Measurements from ENCODE around the gene ZIK1.

DNA sequence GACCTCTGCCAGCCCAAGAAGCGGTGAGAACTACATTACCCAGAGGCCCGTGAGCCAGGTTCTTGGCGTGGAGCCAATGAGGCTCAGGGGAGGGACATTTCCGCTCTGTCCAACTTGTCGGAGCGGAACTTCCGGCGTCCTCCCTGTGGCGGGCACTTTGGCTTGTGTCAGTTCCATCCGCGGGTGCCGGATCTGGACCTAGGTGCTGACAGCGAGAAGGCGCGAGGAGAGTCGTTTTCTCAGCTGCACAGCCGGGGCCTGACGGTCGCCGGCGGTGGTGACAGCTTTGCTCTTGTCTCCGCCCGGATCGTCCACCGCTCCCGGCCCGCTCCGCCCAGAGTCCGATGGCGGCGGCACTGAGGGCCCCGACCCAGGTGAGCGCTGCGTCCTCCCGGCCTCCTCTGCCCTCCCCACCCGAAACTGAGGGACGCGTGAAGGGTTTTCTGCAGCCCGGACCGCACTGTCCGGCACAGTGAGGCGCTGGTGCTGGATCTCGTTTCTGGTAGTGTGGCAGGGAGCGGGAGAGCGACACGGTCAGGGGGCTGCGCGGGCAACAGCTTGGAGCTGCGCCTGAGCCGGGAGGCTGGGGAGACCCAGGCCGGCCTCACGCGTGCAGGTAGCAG is 15.9 kb downstream of the ZIK1 start, which contains the start of gene ZNF530:
- TF ChIP-seq HDGF (IDR thresholded peaks at IDR 0.05; ENCODE audit: borderline replicate concordance): no peak
- TF ChIP-seq TARDBP (IDR thresholded peaks at IDR 0.05): no peak
- no peak for TF ChIP-seq FOXM1 (IDR thresholded peaks at IDR 0.05; ENCODE audit: borderline replicate concordance)
